GM23338 (cell line): Measurements from ENCODE around the gene PLXNA2. TPM values are rescaled to one million over a fixed set of nuclear protein-coding genes. Genes with fewer than 3 reads are reported as not detected.

Experiments used
- ATAC-seq: fragments of 200-7000 bp; cut with Tn5 transposase; 3 replicates; pipeline ENCODE4 v1.9.1; 2020
- DNase-seq: peaks from one replicate; pipeline ENCODE4 v3.0.0-alpha.2; 2015; ENCODE audit warnings: low spot score
- H2AFZ ChIP-seq: fragments of 200-600 bp; sonication (generic); 2 replicates; pipeline ENCODE4 v1.8.0; 2016; ENCODE audit warnings: antibody characterized with exemption, mild to moderate bottlenecking, moderate library complexity
- H3F3A ChIP-seq: fragments of 200-600 bp; sonication (generic); replicated peaks from 2 replicates; pipeline ENCODE4 v1.8.0; 2017; ENCODE audit warnings: antibody characterized with exemption, mixed run types, low read depth
- H3K27ac ChIP-seq: fragments of 200-600 bp; sonication (generic); 2 replicates; pipeline ENCODE4 v1.6.1; 2016; ENCODE audit warnings: low read depth
- H3K27me3 ChIP-seq: fragments of 200-600 bp; sonication (generic); 2 replicates; pipeline ENCODE4 v1.8.0; 2016; ENCODE audit warnings: mild to moderate bottlenecking, mixed run types, moderate library complexity; ENCODE audit not compliant: insufficient read depth
- H3K36me3 ChIP-seq: fragments of 200-600 bp; sonication (generic); 2 replicates; pipeline ENCODE4 v1.8.0; 2016; ENCODE audit warnings: mild to moderate bottlenecking; ENCODE audit not compliant: insufficient read depth
- H3K4me1 ChIP-seq: fragments of 200-600 bp; sonication (generic); 2 replicates; pipeline ENCODE4 v1.8.0; 2016; ENCODE audit warnings: mild to moderate bottlenecking, moderate library complexity; ENCODE audit not compliant: insufficient read depth
- H3K4me2 ChIP-seq: fragments of 200-600 bp; sonication (generic); 2 replicates; pipeline ENCODE4 v1.7.1; 2017; ENCODE audit warnings: mixed run types
- H3K4me3 ChIP-seq: fragments of 200-600 bp; sonication (generic); 2 replicates; pipeline ENCODE4 v1.6.1; 2016; ENCODE audit warnings: mixed run types
- H3K79me2 ChIP-seq: fragments of 200-600 bp; sonication (generic); replicated peaks from 2 replicates; pipeline ENCODE4 v1.8.0; 2017; ENCODE audit warnings: mild to moderate bottlenecking; ENCODE audit not compliant: insufficient read depth
- H3K9me2 ChIP-seq: fragments of 200-600 bp; sonication (generic); 2 replicates; pipeline ENCODE4 v1.8.0; 2017; ENCODE audit not compliant: insufficient read depth
- H4K20me1 ChIP-seq: fragments of 200-600 bp; sonication (generic); replicated peaks from 2 replicates; pipeline ENCODE4 v1.8.0; 2017; ENCODE audit warnings: mild to moderate bottlenecking; ENCODE audit not compliant: insufficient read depth
- H3K27ac Mint-ChIP-seq: 2 replicates; pipeline ENCODE4 v1.8.0; 2020; ENCODE audit warnings: inconsistent platforms, mild to moderate bottlenecking, moderate library complexity, mixed read lengths
- H3K27me3 Mint-ChIP-seq: 3 replicates; pipeline ENCODE4 v1.8.0; 2022; ENCODE audit warnings: low read depth, mild to moderate bottlenecking, moderate library complexity, mixed read lengths, inconsistent platforms; ENCODE audit not compliant: insufficient read depth, poor library complexity
- H3K36me3 Mint-ChIP-seq: 3 replicates; pipeline ENCODE4 v1.8.0; 2021; ENCODE audit warnings: low read depth, mild to moderate bottlenecking, inconsistent platforms, moderate library complexity, mixed read lengths
- H3K4me1 Mint-ChIP-seq: 3 replicates; pipeline ENCODE4 v1.8.0; 2020; ENCODE audit warnings: mild to moderate bottlenecking, inconsistent platforms, mixed read lengths
- H3K4me3 Mint-ChIP-seq: 3 replicates; pipeline ENCODE4 v1.8.0; 2021; ENCODE audit warnings: moderate library complexity, mild to moderate bottlenecking, inconsistent platforms, mixed read lengths
- H3K9me3 Mint-ChIP-seq: 3 replicates; pipeline ENCODE4 v1.8.0; 2020; ENCODE audit warnings: moderate library complexity, mild to moderate bottlenecking, inconsistent platforms, mixed read lengths
- EZH2 ChIP-seq: fragments of 200-600 bp; sonication (generic); IDR thresholded peaks from one replicate; pipeline ENCODE4 v1.8.0; 2017; ENCODE audit warnings: antibody characterized with exemption, mild to moderate bottlenecking, low read depth; ENCODE audit not compliant: unreplicated experiment
- EZH2phosphoT487 ChIP-seq: fragments of 200-600 bp; sonication (generic); IDR thresholded peaks from one replicate; pipeline ENCODE4 v1.8.1; 2018; ENCODE audit warnings: antibody characterized with exemption; ENCODE audit not compliant: unreplicated experiment
- JUNB ChIP-seq: IDR thresholded peaks from one replicate; pipeline ENCODE4 v1.6.1; 2016; ENCODE audit warnings: antibody characterized with exemption; ENCODE audit not compliant: unreplicated experiment
- NANOG ChIP-seq: IDR thresholded peaks from 2 replicates; pipeline ENCODE4 v1.6.1; 2016; ENCODE audit warnings: antibody characterized with exemption, borderline replicate concordance
- POLR2AphosphoS5 ChIP-seq: IDR thresholded peaks from 2 replicates; pipeline ENCODE4 v1.6.1; 2016; ENCODE audit warnings: antibody characterized with exemption, low read depth
- STAT1 ChIP-seq: IDR thresholded peaks from one replicate; pipeline ENCODE4 v1.6.1; 2016; ENCODE audit warnings: antibody characterized with exemption; ENCODE audit not compliant: unreplicated experiment
- ZNF462 ChIP-seq: fragments of 250-450 bp; sonication (Bioruptor Pico); IDR thresholded peaks from 2 replicates; pipeline ENCODE4 v1.5.0; 2020; ENCODE audit warnings: mild to moderate bottlenecking, moderate library complexity
- polyA plus RNA-seq: library from polyadenylated mRNA; unstranded; fragments of >200 nt; fragmentation: Nextera tagmentation; extraction: Ambion mirVana; gene quantifications from 2 replicates; pipeline ENCODE4 v1.2.1, GENCODE V29; 2016
- total RNA-seq: library from RNA; depleted of rRNA; stranded (reverse); fragments of >200 nt; shearing (Covaris generic); gene quantifications from 2 replicates; pipeline ENCODE4 v1.2.3, GENCODE V29; 2014

Gene PLXNA2
- total and polyA plus RNA-seq, 2 experiments from 2014 or later: 0.40 to 1.8 TPM

- TF ChIP-seq ZNF462 (CRISPR knock-in tag) (no peak), NANOG (no peak), POLR2AphosphoS5 (no peak), EZH2phosphoT487 (no peak), JUNB (no peak), STAT1 (no peak)
These were observed 128.1 kb downstream of the PLXNA2 start (continued) for GRCh38 chr1:208115924-208116640.

GRCh38 chr1:208113011-208113410 is 131.2 kb downstream of the PLXNA2 start:
- ATAC-seq (no peak), DNase-seq (no peak)
- H2AFZ ChIP-seq: no peak overlapping the region
- H3K27me3 ChIP-seq: no peaks in the 10 kb centered on the region
- H3K79me2 ChIP-seq: no peaks in the 10 kb centered on the region
- no peaks in the 10 kb centered on the region for H3K36me3 ChIP-seq
- Mint-ChIP-seq H3K36me3 (no peaks in the 10 kb centered on the region), H3K4me1 (peaks cover 19% of the 10 kb centered on the region), H3K27ac (no peak overlapping the region), H3K9me3 (no peaks in the 10 kb centered on the region), H3K27me3 (peaks cover 8% of the 10 kb centered on the region), H3K4me3 (no peak overlapping the region)
- H4K20me1 ChIP-seq: no peaks in the 10 kb centered on the region
- H3K4me2 ChIP-seq: no peak overlapping the region
- no peak overlapping the region for H3K27ac ChIP-seq
- H3K9me2 ChIP-seq: no peaks in the 10 kb centered on the region
- H3F3A ChIP-seq: no peaks in the 10 kb centered on the region
- no peak overlapping the region for H3K4me3 ChIP-seq
- peaks cover 5% of the 10 kb centered on the region for H3K4me1 ChIP-seq
- no peak for TF ChIP-seq EZH2
- no peak for TF ChIP-seq ZNF462 (CRISPR knock-in tag)
